ENCODE results near the gene TADA2A. TPM values are rescaled to one million over a fixed set of nuclear protein-coding genes. Genes with fewer than 3 reads are reported as not detected.

The TADA2A gene
- total RNA-seq, 4 donors from 2014 or later, result 11.5 to 23.7 (median 17.7) TPM

- no peaks in the 10 kb centered on the region for H3K9me3 ChIP-seq
- H3K4me3 ChIP-seq, result no peak overlapping the region
- no peaks in the 10 kb centered on the region for H3K27me3 ChIP-seq
- 95% methylated on average over 3 of the region's 3 CpGs for whole genome bisulfite sequencing
- DNase-seq (ENCODE audit: extremely low spot score), result no peak
- H3K4me1 ChIP-seq, result peaks cover 13 to 21% (median 20%) of the 10 kb centered on the region in 4 donors
- intact Hi-C loops (cut with DNase I), result no loop called here
- H3K27ac ChIP-seq (replicated peaks in 1 of 4), result no peak overlapping the region
- H3K36me3 ChIP-seq, result peaks cover 16 to 46% (median 45%) of the 10 kb centered on the region in 4 donors
- no peak for TF ChIP-seq CTCF (IDR thresholded peaks at IDR 0.05)
- no peak for TF ChIP-seq POLR2AphosphoS5 (IDR thresholded peaks at IDR 0.05)
- no peak for TF ChIP-seq EP300 (IDR thresholded peaks at IDR 0.05)
- no peak for TF ChIP-seq POLR2A (IDR thresholded peaks at IDR 0.05; ENCODE audit: low read depth)
These were observed 3.7 kb downstream of the TADA2A start for GRCh38 chr17:37410357-37410756.

GRCh38 chr17:37413875-37414519 lies 7.3 kb downstream of the TADA2A start:
- Histone ChIP-seq H3K9me3 (no peaks in the 10 kb centered on the region), H3K4me1 (no peaks in the 10 kb centered on the region), H3K36me3 (peaks cover 31 to 77% (median 66%) of the 10 kb centered on the region in 4 donors), H3K27me3 (no peaks in the 10 kb centered on the region), H3K4me3 (no peak overlapping the region), H3K27ac (replicated peaks in 1 of 4) (no peak overlapping the region)
- no peak for TF ChIP-seq CTCF (IDR thresholded peaks at IDR 0.05)
- TF ChIP-seq POLR2AphosphoS5 (IDR thresholded peaks at IDR 0.05), result no peak
- no peak for TF ChIP-seq POLR2A (IDR thresholded peaks at IDR 0.05; ENCODE audit: low read depth)
- TF ChIP-seq EP300 (IDR thresholded peaks at IDR 0.05), result no peak
- 94% methylated on average over 7 of the region's 7 CpGs for WGBS
- no peak for DNase-seq (ENCODE audit: extremely low spot score)
- intact Hi-C loops (cut with DNase I), result no loop called here

- no peaks in the 10 kb centered on the region for H3K4me1 ChIP-seq
- TF ChIP-seq POLR2AphosphoS5 (IDR thresholded peaks at IDR 0.05), result no peak
- TF ChIP-seq POLR2A (IDR thresholded peaks at IDR 0.05; ENCODE audit: low read depth), result no peak
- TF ChIP-seq CTCF (IDR thresholded peaks at IDR 0.05), result no peak
- TF ChIP-seq EP300 (IDR thresholded peaks at IDR 0.05), result no peak
- no peaks in the 10 kb centered on the region for H3K9me3 ChIP-seq
- intact Hi-C loops (cut with DNase I), result no loop called here
- peaks cover 25 to 90% (median 70%) of the 10 kb centered on the region in 4 donors for H3K36me3 ChIP-seq
- H3K27ac ChIP-seq (replicated peaks in 1 of 4), result no peak overlapping the region
- no peak for DNase-seq (ENCODE audit: extremely low spot score)
- no peaks in the 10 kb centered on the region for H3K27me3 ChIP-seq
- WGBS, result 81% methylated on average over 2 of the region's 2 CpGs
- H3K4me3 ChIP-seq, result no peak overlapping the region
These were observed 11.2 kb downstream of the TADA2A start for GRCh38 chr17:37417852-37418251.

- TF ChIP-seq EP300 (IDR thresholded peaks at IDR 0.05) (no peak), CTCF (IDR thresholded peaks at IDR 0.05) (no peak), POLR2AphosphoS5 (IDR thresholded peaks at IDR 0.05) (no peak), POLR2A (IDR thresholded peaks at IDR 0.05; ENCODE audit: low read depth) (no peak)
- Histone ChIP-seq H3K27me3 (no peaks in the 10 kb centered on the region), H3K27ac (replicated peaks in 1 of 4) (no peak overlapping the region), H3K4me1 (no peaks in the 10 kb centered on the region), H3K36me3 (peaks cover 16 to 96% (median 78%) of the 10 kb centered on the region in 4 donors), H3K9me3 (no peaks in the 10 kb centered on the region), H3K4me3 (no peak overlapping the region)
- DNase-seq (ENCODE audit: extremely low spot score), result no peak
- intact Hi-C loops (cut with DNase I), result no loop called here
- WGBS, result 93% methylated on average over 4 of the region's 4 CpGs
These were observed 16.4 kb downstream of the TADA2A start for GRCh38 chr17:37422971-37423625.

All from esophagus muscularis mucosa (tissue), 4 donors.